ENCODE data around the gene MRPS5.
"Not testable (repeated sequence)": the region's sequence is repeated elsewhere in the genome, so short reads cannot be mapped to it uniquely, and the experiment has no call there.

Gene MRPS5

DNA sequence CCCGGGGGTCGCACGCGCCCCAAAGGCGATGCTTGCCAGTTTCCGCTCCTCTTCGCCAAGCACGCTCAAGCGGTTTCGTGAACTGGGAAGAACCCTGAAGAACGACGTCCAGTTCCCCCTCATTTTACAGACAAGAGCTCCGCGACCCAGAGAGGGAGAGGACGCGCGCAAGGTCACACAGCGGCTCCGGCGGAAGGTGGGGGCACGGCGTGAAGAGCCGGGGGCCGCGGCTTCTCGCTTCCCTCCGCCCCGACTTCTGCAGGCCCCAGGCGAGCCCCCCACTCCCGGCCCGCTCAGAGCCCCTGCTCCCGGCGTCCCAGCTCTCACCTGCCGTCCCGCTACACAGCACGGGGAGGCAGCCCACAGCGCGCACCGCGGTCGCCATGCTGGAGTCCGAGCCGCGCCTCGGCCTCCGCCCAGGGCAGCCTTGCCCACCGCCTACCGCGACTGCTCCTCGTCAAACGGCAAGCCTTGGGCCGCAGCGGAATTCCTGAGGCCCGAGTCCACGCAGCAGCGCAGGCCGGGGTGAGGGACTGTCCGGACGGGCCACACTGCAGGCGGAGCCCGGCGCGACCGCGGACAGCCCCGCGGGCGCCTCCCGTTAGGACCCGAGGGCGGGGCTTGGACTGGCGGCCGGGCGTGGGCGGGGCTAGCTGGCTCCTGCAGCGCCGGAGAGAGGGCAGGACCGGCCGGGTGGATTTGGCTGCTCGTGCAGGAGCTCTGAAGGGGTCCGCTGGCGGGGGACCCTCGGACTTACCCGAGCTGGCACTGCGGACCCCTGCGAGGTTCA, at the start of gene MRPS5:
TSS of gene MRPS5 (minus strand) at position 402 of the 790 bp plus-strand sequence. CDS start at position 385, 17 bp downstream.
- DNase-seq (ENCODE audit: low read depth): peak; percentile 44

- no peak for DNase-seq (ENCODE audit: low read depth)
Observed at GRCh38 chr2:95166065-95166763, 44.6 kb upstream of the MRPS5 start.

DNA sequence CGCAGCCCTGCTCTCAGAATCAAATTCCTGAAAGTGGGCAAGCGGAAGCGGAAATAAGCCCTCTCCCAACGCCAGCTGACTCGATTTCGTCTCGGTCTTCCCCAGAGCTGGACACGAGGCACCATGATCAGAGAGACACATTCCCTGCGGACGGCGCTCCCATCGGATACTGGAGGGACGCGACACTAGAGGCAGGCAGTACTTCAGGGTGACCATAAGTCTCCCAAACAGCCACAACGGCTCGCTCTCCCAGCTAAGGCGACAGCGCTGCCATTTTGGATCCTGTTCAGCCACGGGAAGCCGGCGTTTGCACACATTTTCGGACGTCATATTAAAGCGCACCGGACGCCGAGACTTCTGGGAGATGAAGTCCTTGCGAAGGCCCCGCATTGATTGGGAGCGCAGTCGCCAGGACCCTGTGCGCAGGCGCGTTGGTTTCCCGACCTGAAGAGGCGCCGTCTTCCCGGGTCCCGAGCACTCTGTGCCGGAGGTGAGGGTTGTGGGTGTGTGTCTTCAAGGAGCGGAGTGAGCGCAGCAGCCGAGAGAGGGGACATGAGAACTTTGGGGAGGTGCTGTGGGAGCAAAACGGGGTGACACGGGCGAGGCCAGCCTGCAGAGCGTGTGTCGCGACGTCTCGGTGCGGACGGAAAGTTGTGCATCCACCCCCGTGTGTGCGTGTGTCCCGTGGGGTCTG, 43.9 kb upstream of the MRPS5 start, which contains the start of gene ZNF2:
TSS of gene ZNF2 (plus strand) at position 439 of the 694 bp plus-strand sequence. CDS start 10,418 bp downstream, outside the sequence.
- DNase-seq (ENCODE audit: low read depth): peak; percentile 94

DNA sequence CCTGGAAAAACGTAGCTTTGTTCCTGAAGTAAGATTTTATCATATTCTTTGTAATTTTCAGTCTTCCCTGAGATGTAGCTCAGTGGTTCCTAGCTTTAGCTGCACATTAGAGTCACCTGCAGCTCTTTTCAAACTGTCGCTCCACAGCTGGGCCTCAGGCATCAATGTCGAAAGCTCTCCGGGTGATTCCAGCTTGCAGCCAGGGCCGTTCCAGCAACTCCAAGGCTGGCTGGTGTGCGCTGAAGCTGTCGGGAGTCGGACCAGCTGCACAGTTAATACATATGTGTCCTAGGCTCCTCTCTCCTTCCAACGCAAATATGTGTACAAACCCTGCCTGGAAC, 43.4 kb upstream of the MRPS5 start:
- no peak for DNase-seq (ENCODE audit: low read depth)

DNA sequence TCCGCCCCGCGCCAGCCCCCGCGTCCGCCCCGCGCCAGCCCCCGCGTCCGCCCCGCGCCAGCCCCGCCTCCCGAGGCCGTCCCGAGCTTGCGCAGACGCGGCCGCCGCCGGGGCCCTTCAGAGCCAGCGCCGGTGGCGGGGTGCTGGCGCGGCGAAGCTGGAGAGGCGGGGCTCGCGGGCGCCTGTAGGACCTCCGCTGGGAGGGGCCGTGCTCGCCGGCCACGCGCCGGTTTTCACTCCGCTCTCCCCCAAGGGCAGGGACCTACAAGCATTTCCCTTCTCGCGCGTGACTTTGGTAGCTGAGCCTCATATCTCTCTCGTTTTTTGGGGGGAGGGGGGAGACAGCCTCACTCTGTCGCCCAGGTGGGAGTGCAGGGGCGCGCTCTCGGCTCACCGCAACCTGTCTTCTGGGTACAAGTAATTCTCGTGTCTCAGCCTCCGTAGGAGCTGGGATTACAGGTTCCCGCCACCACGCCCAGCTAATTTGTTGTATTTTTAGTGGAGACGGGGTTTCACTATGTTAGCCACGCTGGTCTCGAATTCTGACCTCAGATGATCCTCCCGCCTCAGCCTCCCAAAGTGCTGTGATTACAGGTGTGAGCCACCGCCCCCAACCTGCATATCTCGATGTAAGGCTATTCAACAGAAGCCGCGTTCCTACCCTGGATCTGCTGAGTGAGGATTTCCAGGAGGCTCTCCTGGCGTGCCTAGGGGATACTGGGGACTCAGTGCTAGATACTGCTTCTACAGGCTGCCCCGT, 38.3 kb upstream of the MRPS5 start, which contains the start of gene ZNF514:
TSS of gene ZNF514 (minus strand) at position 159 of the 760 bp plus-strand sequence. CDS start 6,595 bp downstream, outside the sequence.
- peak; percentile 35 for DNase-seq (ENCODE audit: low read depth)

DNA sequence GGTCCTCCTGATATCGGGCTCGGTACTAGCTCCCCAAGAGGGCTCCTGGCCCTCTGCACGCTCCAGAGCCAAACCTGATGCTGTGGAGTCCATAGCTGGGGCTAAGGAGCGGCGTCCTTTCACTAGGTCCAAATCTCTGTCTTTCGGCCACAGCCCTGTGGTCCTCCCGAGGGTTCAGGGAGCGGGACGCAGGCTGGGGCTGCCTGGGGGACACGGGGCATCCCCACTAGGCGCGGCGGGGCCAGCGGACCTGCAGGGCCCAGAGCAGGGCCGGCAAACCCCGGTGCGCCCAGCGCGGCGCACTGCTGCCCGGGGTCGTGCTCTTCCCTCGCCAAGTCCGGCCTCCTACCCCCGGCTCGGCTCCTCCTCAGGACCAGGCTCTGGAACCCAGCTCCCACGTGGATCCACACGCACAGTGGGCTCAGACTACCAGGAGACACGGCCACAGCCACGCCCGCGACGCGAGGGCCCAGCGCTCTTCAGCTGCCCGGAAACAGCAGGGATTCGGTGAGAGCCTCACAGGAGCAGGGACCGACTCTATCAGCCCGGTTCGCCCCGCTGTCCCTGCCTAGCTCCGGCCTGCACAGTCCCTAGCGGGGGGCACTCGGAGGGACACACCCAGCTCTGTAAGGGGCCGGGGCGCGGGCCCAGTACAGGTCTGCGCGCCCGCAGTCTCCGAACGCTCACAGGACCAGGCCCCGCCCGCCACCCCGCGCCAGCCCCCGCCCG, 37.4 kb upstream of the MRPS5 start:
- peak; percentile 16 for DNase-seq (ENCODE audit: low read depth)

GRCh38 chr2:95158441-95158840, 36.8 kb upstream of the MRPS5 start:
- no peak for DNase-seq (ENCODE audit: low read depth)

GRCh38 chr2:95149397-95149984, 27.9 kb upstream of the MRPS5 start:
- no peak for DNase-seq (ENCODE audit: low read depth)

GRCh38 chr2:95143838-95144237, 22.2 kb upstream of the MRPS5 start:
- no peak for DNase-seq (ENCODE audit: low read depth)

GRCh38 chr2:95138702-95139101, 17.1 kb upstream of the MRPS5 start:
- DNase-seq (ENCODE audit: low read depth): no peak

- no peak for DNase-seq (ENCODE audit: low read depth)
Observed at GRCh38 chr2:95122197-95122551, 566 bp upstream of the MRPS5 start.

- DNase-seq (ENCODE audit: low read depth): peak; percentile 6
Observed at GRCh38 chr2:95121093-95121406, 558 bp downstream of the MRPS5 start.

DNA sequence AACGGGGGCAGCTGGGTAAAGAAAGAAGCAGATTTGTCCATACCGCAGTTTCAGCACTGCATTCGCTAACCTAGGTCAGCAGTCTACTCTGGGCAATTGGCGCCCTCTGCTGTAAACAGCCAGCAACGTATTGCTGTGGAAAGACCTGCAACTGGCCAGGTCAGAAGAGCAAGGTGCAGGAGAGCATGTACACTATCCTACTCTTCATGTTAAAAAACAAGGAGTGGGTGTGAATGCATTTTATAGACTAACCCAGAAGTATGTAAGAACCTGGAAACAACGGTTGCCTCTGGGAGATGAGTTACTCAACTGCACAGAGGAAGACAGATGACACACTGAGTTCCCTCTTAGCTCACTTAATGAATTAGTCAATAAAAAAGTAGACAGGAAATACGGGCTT, 6.2 kb downstream of the MRPS5 start:
- peak; percentile 22 for DNase-seq (ENCODE audit: low read depth)

GRCh38 chr2:95113464-95113863, 8.1 kb downstream of the MRPS5 start:
- no peak for DNase-seq (ENCODE audit: low read depth)

- DNase-seq (ENCODE audit: low read depth): no peak
Observed at GRCh38 chr2:95110395-95110794, 11.2 kb downstream of the MRPS5 start.

DNA sequence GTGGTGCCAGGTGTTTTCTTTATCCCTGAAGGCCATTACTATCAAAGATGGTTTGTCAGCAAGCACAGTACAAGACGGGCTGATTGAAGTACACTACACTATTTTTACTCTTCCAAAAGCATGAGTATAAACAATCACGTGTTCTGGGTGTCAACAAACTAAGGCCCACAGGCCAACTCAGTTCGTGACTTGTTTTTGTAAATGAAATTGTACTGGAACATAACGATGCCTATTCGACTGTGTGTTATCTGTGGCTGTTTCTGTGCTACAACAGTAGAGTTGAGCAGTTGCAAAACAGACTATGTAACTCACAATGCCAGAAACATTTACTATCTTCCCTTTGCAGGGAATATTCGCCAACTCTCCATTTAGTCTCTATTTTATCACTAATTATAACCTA, 12.3 kb downstream of the MRPS5 start:
- no peak for DNase-seq (ENCODE audit: low read depth)

DNA sequence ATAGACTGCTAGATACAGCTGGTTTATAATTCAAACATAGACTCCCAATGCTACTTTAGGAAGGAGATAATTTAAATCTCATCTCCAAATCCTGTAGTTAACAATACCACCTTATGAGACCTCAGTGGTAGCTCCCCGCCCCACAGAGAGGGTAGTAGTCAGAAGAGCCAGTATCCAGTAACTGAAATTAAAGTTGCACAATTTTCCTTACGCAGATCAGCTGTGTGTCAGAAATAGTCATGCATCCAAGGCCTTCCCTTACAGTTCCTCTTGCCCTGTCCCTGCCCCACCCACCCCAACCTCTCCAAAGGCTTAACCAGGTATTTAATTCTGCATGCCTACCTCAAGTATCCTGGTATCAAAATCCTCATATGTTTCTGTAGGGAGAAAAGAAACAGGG, 15.5 kb downstream of the MRPS5 start:
- DNase-seq (ENCODE audit: low read depth): no peak

- DNase-seq (ENCODE audit: low read depth): no peak
Observed at GRCh38 chr2:95104606-95105005, 17.0 kb downstream of the MRPS5 start.

DNA sequence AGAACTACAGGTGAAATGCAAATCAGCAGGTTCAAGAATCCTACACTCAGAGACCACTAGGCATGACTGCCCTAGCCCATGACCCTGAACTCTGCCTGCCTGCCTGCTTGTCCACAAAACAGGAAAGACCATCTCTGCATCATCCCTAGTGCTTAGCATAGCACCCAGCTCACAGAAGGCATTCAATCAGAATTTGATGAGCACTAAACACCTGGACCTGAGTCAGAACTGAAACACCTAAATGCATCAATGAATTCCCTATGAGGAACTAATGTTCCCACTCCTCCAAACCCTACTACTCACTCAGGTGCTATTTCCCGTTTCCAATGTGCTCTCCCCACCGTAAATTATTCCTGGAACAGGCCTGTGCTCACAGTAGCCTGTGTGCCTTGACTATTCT, 21.7 kb downstream of the MRPS5 start:
- no peak for DNase-seq (ENCODE audit: low read depth)

GRCh38 chr2:95098273-95098672, 23.3 kb downstream of the MRPS5 start:
- DNase-seq (ENCODE audit: low read depth): not testable (repeated sequence)

DNA sequence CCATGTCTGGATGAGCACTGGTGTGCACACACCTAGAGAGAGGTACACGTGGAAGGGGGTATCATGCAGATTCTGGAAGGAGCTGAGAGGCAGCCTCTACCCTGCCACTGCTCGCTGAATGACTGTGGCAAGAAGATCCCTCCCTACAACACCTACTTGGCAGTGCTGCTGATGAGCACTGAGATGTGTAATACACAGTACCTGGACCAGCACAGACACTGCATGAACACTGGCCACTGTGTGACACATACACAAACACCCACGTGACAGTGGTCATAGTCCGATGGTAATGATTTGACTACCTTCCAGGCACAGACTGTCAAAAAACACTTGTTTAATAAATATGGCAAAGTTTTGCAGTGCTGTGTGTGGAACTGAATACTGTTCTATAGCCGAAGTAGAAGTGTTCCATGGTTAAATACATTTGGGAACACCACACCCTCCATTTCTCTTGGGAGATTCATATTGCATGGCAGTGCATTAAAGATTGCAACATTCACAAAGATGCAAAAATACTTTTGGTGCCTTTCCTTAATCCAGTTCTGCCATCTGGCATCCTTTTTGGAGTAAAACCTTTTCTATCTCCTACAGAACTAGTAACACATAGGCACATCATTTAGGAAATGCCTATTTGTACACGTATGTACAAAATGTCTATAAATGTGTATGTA, 29.6 kb downstream of the MRPS5 start:
- no peak for DNase-seq (ENCODE audit: low read depth)

Measured in GM04504 (cell line).